Pancreas (tissue), 10 donors: ENCODE data around the gene EGFL7. TPM values are rescaled to one million over a fixed set of nuclear protein-coding genes. Genes with fewer than 3 reads are reported as not detected.
A peak's percentile ranks its signal among the peaks of the same experiment; 100 is the strongest.

Experiments used
- ATAC-seq, 4 donors: fragments of 200-7000 bp; cut with Tn5 transposase; one replicate each; pipeline versions ENCODE4 v1.8.0 to v1.9.1; 2020; ENCODE audit warnings: mild to moderate bottlenecking in 4 of 4, moderate library complexity in 4 of 4
- DNase-seq, 6 donors: peaks; one replicate each; pipeline ENCODE4 v3.0.0-alpha.2; 2020
- FAIRE-seq: peaks from 2 replicates; lab custom pipeline; 2012; peaks lifted over from hg19 to GRCh38; lab: Jason Lieb, UNC
- H3K27ac ChIP-seq, 4 donors: fragments of 200-600 bp; sonication (generic); 1 replicate in 3 of 4; 2 replicates in 1 of 4; pipeline versions ENCODE4 v1.5.0 to v1.8.0; 2020
- H3K27me3 ChIP-seq, 4 donors: fragments of 200-600 bp; one replicate each; pipeline ENCODE4 v1.8.0; 2021
- H3K36me3 ChIP-seq, 3 donors: fragments of 200-600 bp; sonication (generic) in 1 of 3; one replicate each; pipeline versions ENCODE4 v1.5.0 to v1.8.0; 2020 to 2021
- H3K4me1 ChIP-seq, 3 donors: fragments of 200-600 bp; one replicate each; pipeline ENCODE4 v1.8.0; 2021
- H3K4me3 ChIP-seq, 4 donors: fragments of 200-600 bp; sonication (generic) in 2 of 4; one replicate each; pipeline versions ENCODE4 v1.5.0 to v1.8.0; 2020 to 2021
- H3K9me3 ChIP-seq, 4 donors: fragments of 200-600 bp; one replicate each; pipeline ENCODE4 v1.8.0; 2021
- CTCF ChIP-seq, 4 donors: fragments of 200-600 bp; sonication (generic) in 3 of 4; IDR thresholded peaks; one replicate each; pipeline versions ENCODE4 v1.5.0 to v1.8.0; 2021; ENCODE audit warnings: antibody characterized with exemption in 4 of 4
- WGBS, 2 donors: extraction: QIAGEN DNeasy Blood & Tissue Kit; methylation state at CpG; one replicate each; pipeline ENCODE4 v1.1.7; 2013; 5-methylcytosine and 5-hydroxymethylcytosine counted together
- intact Hi-C, 3 donors: fragments of 100-400 bp; cut with DNase I; formaldehyde crosslinking; loops; one replicate each; pipeline versions ENCODE4 v1.11.1 to v1.14.2; 2022
- polyA plus RNA-seq, 2 donors: library from polyadenylated mRNA; stranded (reverse); fragments of 200-250 nt; gene quantifications; one replicate each; pipeline ENCODE4 v1.2.3, GENCODE V29; 2013
- total RNA-seq, 6 donors: library from RNA; stranded (reverse); fragmentation: NEBNext Ultra II Directional in 4 of 6; extraction: Animal tissue kit (Norgen Biotek cat#: 25700) in 4 of 6; gene quantifications; one replicate each; pipeline versions ENCODE4 v1.2.1 to v1.2.4, GENCODE V29; 2021 to 2023
- donor health status: healthy with polysubstance abuse.
- donor health status: DM: no; HTN: no; CAD: no; lungs with moderate emphysema.
- donor health status: DM: no; HTN: no; CAD: no.
- donor health status: control.
- donor health status: control.
- donor health status: Bipolar disorder and iron deficiency.
- donor health status: DM: yes; HTN: yes; CAD: no.
- donor health status: DM: no; HTN: no; CAD: no.
- donor health status: DM: no; HTN: no; CAD: no.
- donor health status: DM: yes; HTN: yes; CAD: no.

The EGFL7 gene
- total and polyA plus RNA-seq, 8 donors: 8.6 to 134 (median 16.7) TPM

- FAIRE-seq (no peak), DNase-seq (peak in 1 of 6 donors; percentile 56), ATAC-seq (peak in 2 of 4 donors; percentile 14 to 41)
- 59 to 67% methylated on average over 23 of the region's 23 CpGs for WGBS, 2 donors
- Histone ChIP-seq H3K27me3 (no peaks in the 10 kb centered on the region), H3K36me3 (peaks cover 0 to 2% (median 0%) of the 10 kb centered on the region in 3 donors), H3K9me3 (no peaks in the 10 kb centered on the region), H3K27ac (no peak overlapping the region), H3K4me3 (no peak overlapping the region), H3K4me1 (peaks cover 0 to under 1% (median 0%) of the 10 kb centered on the region in 3 donors)
- intact Hi-C loops: no loop called here
- no peak for TF ChIP-seq CTCF (IDR thresholded peaks at IDR 0.05)
Measured at GRCh38 chr9:136668983-136669790, 6.5 kb downstream of the EGFL7 start.

GRCh38 chr9:136669791-136670464 is 7.2 kb downstream of the EGFL7 start:
- intact Hi-C loops: no loop called here
- FAIRE-seq (no peak), ATAC-seq (no peak), DNase-seq (peak in 1 of 6 donors; percentile 34)
- H3K36me3 ChIP-seq: peaks cover 0 to 4% (median 0%) of the 10 kb centered on the region in 3 donors
- no peak for TF ChIP-seq CTCF (IDR thresholded peaks at IDR 0.05)
- H3K4me1 ChIP-seq: peaks cover 0 to 8% (median 0%) of the 10 kb centered on the region in 3 donors
- 52 to 59% methylated on average over 23 of the region's 23 CpGs for WGBS, 2 donors
- H3K4me3 ChIP-seq: no peak overlapping the region
- no peaks in the 10 kb centered on the region for H3K9me3 ChIP-seq
- H3K27me3 ChIP-seq: no peaks in the 10 kb centered on the region
- H3K27ac ChIP-seq: no peak overlapping the region

GRCh38 chr9:136670576-136671253 is 8.0 kb downstream of the EGFL7 start:
- Histone ChIP-seq H3K4me3 (no peak overlapping the region), H3K36me3 (peaks cover 0 to 4% (median 0%) of the 10 kb centered on the region in 3 donors), H3K9me3 (no peaks in the 10 kb centered on the region), H3K27ac (no peak overlapping the region), H3K27me3 (no peaks in the 10 kb centered on the region), H3K4me1 (peaks cover 3 to 11% (median 4%) of the 10 kb centered on the region in 3 donors)
- WGBS, 2 donors: 40 to 71% methylated on average over 36 of the region's 36 CpGs
- intact Hi-C loops: no loop called here
- ATAC-seq (no peak), FAIRE-seq (no peak), DNase-seq (no peak)
- TF ChIP-seq CTCF (IDR thresholded peaks at IDR 0.05): no peak

- intact Hi-C loops: no loop called here
- Histone ChIP-seq H3K27ac (no peak overlapping the region), H3K4me3 (no peak overlapping the region), H3K36me3 (peaks cover 0 to 6% (median 0%) of the 10 kb centered on the region in 3 donors), H3K4me1 (peaks cover 8 to 16% (median 8%) of the 10 kb centered on the region in 3 donors), H3K27me3 (no peaks in the 10 kb centered on the region), H3K9me3 (no peaks in the 10 kb centered on the region)
- no peak for TF ChIP-seq CTCF (IDR thresholded peaks at IDR 0.05)
- peak in 1 of 6 donors; percentile 40 for DNase-seq
- peak in 1 of 4 donors; percentile 4 for ATAC-seq
- WGBS, 2 donors: 15 to 23% methylated on average over 8 to 12 of the region's 12 CpGs
- no peak for FAIRE-seq
Measured at GRCh38 chr9:136671254-136671614, 8.5 kb downstream of the EGFL7 start.
